H1 (cell line): ENCODE data around the gene ARHGEF3. TPM values are rescaled to one million over a fixed set of nuclear protein-coding genes. Genes with fewer than 3 reads are reported as not detected.

Experiments
- CTCF ChIA-PET: fragments of 300-600 bp; sonication (Branson Sonifier 250); formaldehyde crosslinking; loops from one replicate; lab custom pipeline; 2021; ENCODE audit not compliant: partially characterized antibody; lab: Charles Lee
- POLR2A ChIA-PET: fragments of 300-600 bp; sonication (Branson Sonifier 250); formaldehyde crosslinking; loops from one replicate; lab custom pipeline; 2021; ENCODE audit warnings: inconsistent platforms; ENCODE audit not compliant: partially characterized antibody; lab: Charles Lee
- DNase-seq, 2 experiments: peaks; one replicate each; pipeline versions ENCODE4 v3.0.0 to v3.0.0-alpha.2; 2010 to 2022; ENCODE audit warnings: low spot score in 2 of 2, low read depth in 1 of 2, mixed read lengths in 1 of 2
- FAIRE-seq: peaks from 2 replicates; lab custom pipeline; 2011; peaks lifted over from hg19 to GRCh38; lab: Jason Lieb, UNC
- H2AFZ ChIP-seq: 2 replicates; pipeline ENCODE4 v1.8.1; 2012; ENCODE audit warnings: low read length, inconsistent platforms
- H2AK5ac ChIP-seq: 2 replicates; pipeline ENCODE4 v1.6.1; 2013; ENCODE audit warnings: low read depth, low read length
- H2BK120ac ChIP-seq: replicated peaks from 2 replicates; pipeline ENCODE3; 2013; ENCODE audit warnings: low read depth, low read length, inconsistent platforms
- H2BK12ac ChIP-seq: 2 replicates; pipeline ENCODE4 v1.6.1; 2013; ENCODE audit warnings: low read depth, low read length
- H2BK15ac ChIP-seq: 2 replicates; pipeline ENCODE4 v1.6.1; 2013; ENCODE audit warnings: low read length
- H2BK20ac ChIP-seq: 2 replicates; pipeline ENCODE4 v1.6.1; 2013; ENCODE audit warnings: low read length
- H2BK5ac ChIP-seq: 2 replicates; pipeline ENCODE4 v1.6.1; 2013; ENCODE audit warnings: low read depth, low read length
- H3K14ac ChIP-seq: 2 replicates; pipeline ENCODE4 v1.6.1; 2013; ENCODE audit warnings: inconsistent platforms; ENCODE audit not compliant: insufficient read length
- H3K18ac ChIP-seq: 2 replicates; pipeline ENCODE4 v1.6.1; 2013; ENCODE audit warnings: low read length; ENCODE audit errors: extremely low read depth
- H3K23ac ChIP-seq: 2 replicates; pipeline ENCODE4 v1.6.1; 2013; ENCODE audit warnings: inconsistent platforms; ENCODE audit not compliant: insufficient read length
- H3K23me2 ChIP-seq: 2 replicates; pipeline ENCODE4 v1.6.1; 2013; ENCODE audit warnings: low read depth, low read length
- H3K27ac ChIP-seq: 2 replicates; pipeline ENCODE4 v1.6.1; 2011; ENCODE audit warnings: low read depth, low read length, inconsistent platforms
- H3K27me3 ChIP-seq, 4 experiments: replicated peaks in 1 of 4; 1 replicate in 1 of 4; 2 replicates in 3 of 4; pipeline versions ENCODE4 v1.6.1 to v1.8.1; 2011 to 2013; ENCODE audit warnings: low read length in 3 of 4, mild to moderate bottlenecking in 3 of 4, inconsistent platforms in 2 of 4, mixed read lengths in 2 of 4, moderate library complexity in 1 of 4; ENCODE audit not compliant: control insufficient read depth in 3 of 4, insufficient read depth in 3 of 4; ENCODE audit errors: extremely low read depth in 1 of 4
- H3K36me3 ChIP-seq, 4 experiments: 2 replicates each; pipeline versions ENCODE4 v1.6.1 to v1.8.1; 2011 to 2013; ENCODE audit warnings: mild to moderate bottlenecking in 4 of 4, low read length in 3 of 4, moderate library complexity in 2 of 4, control low read depth in 1 of 4, inconsistent platforms in 1 of 4; ENCODE audit not compliant: insufficient read depth in 4 of 4, control insufficient read depth in 2 of 4
- H3K4ac ChIP-seq: replicated peaks from 2 replicates; pipeline ENCODE3; 2013; ENCODE audit warnings: low read length, low read depth, mixed read lengths, inconsistent platforms; ENCODE audit not compliant: insufficient read length
- H3K4me1 ChIP-seq, 4 experiments: replicated peaks in 1 of 4; 1 replicate in 1 of 4; 2 replicates in 3 of 4; pipeline versions ENCODE4 v1.6.1 to v1.8.1; 2011 to 2013; ENCODE audit warnings: low read length in 3 of 4, inconsistent platforms in 2 of 4, mixed read lengths in 1 of 4; ENCODE audit not compliant: insufficient read depth in 4 of 4, control insufficient read depth in 3 of 4
- H3K4me2 ChIP-seq, 2 experiments: 2 replicates each; pipeline versions ENCODE4 v1.6.1 to v1.8.1; 2011 to 2013; ENCODE audit warnings: low read depth in 2 of 2, low read length in 2 of 2, control low read depth in 1 of 2, inconsistent platforms in 1 of 2, mild to moderate bottlenecking in 1 of 2; ENCODE audit not compliant: insufficient read depth in 1 of 2
- H3K4me3 ChIP-seq, 4 experiments: fragments of 200-600, 300-600 bp in 1 of 4; sonication (generic), shearing (Covaris generic), sonication (Bioruptor Twin) in 1 of 4; 2 replicates each; pipeline versions ENCODE4 v1.5.1 to v1.8.1; 2011 to 2016; ENCODE audit warnings: low read length in 4 of 4, low read depth in 3 of 4, control low read depth in 2 of 4, inconsistent platforms in 2 of 4, mild to moderate bottlenecking in 2 of 4, mixed read lengths in 1 of 4, moderate library complexity in 1 of 4; ENCODE audit not compliant: insufficient read depth in 2 of 4; ENCODE audit errors: extremely low read depth in 1 of 4
- H3K56ac ChIP-seq: replicated peaks from 2 replicates; pipeline ENCODE3; 2013; ENCODE audit warnings: low read depth, mild to moderate bottlenecking, mixed read lengths, low read length, inconsistent platforms; ENCODE audit not compliant: insufficient read length
- H3K79me1 ChIP-seq: 2 replicates; pipeline ENCODE4 v1.6.1; 2013; ENCODE audit warnings: low read depth, low read length, control low read depth
- H3K79me2 ChIP-seq, 2 experiments: 2 replicates each; pipeline versions ENCODE4 v1.6.1 to v1.8.1; 2012 to 2013; ENCODE audit warnings: low read length in 2 of 2, mild to moderate bottlenecking in 2 of 2, inconsistent platforms in 1 of 2; ENCODE audit not compliant: insufficient read depth in 2 of 2, control insufficient read depth in 1 of 2
- H3K9ac ChIP-seq, 4 experiments: replicated peaks in 1 of 4; 1 replicate in 1 of 4; 2 replicates in 3 of 4; pipeline versions ENCODE4 v1.6.1 to v1.8.1; 2011 to 2013; ENCODE audit warnings: low read depth in 3 of 4, low read length in 3 of 4, control low read depth in 2 of 4, mild to moderate bottlenecking in 2 of 4, moderate library complexity in 2 of 4, inconsistent platforms in 1 of 4; ENCODE audit errors: extremely low read depth in 1 of 4
- H3K9me3 ChIP-seq, 2 experiments: 2 replicates each; pipeline versions ENCODE4 v1.6.1 to v1.8.1; 2012 to 2013; ENCODE audit warnings: mild to moderate bottlenecking in 2 of 2, moderate library complexity in 2 of 2, control low read depth in 1 of 2, inconsistent platforms in 1 of 2, low read depth in 1 of 2, low read length in 1 of 2, mixed read lengths in 1 of 2; ENCODE audit not compliant: insufficient read depth in 2 of 2
- H4K20me1 ChIP-seq, 2 experiments: replicated peaks in 1 of 2; 2 replicates each; pipeline versions ENCODE3 to v1.8.1; 2011 to 2013; ENCODE audit warnings: inconsistent platforms in 2 of 2, low read length in 2 of 2, mild to moderate bottlenecking in 1 of 2; ENCODE audit not compliant: insufficient read depth in 2 of 2, control insufficient read depth in 1 of 2
- H4K5ac ChIP-seq: 2 replicates; pipeline ENCODE4 v1.6.1; 2013; ENCODE audit warnings: low read length, low read depth, mixed read lengths, inconsistent platforms; ENCODE audit not compliant: insufficient read length
- H4K8ac ChIP-seq: 2 replicates; pipeline ENCODE4 v1.8.0; 2013; ENCODE audit warnings: mild to moderate bottlenecking, moderate library complexity, low read length, inconsistent platforms; ENCODE audit not compliant: insufficient read depth; ENCODE audit errors: extremely low read depth
- H4K91ac ChIP-seq: replicated peaks from 2 replicates; pipeline ENCODE3; 2013; ENCODE audit warnings: low read length, mixed read lengths, inconsistent platforms; ENCODE audit not compliant: insufficient read length
- CHD1 ChIP-seq: IDR thresholded peaks from 2 replicates; pipeline ENCODE4 v1.6.1; 2012; ENCODE audit warnings: low read depth, low read length, improper control_type of control experiment
- GABPA ChIP-seq: IDR thresholded peaks from 2 replicates; pipeline ENCODE4 v1.6.1; 2011; ENCODE audit warnings: mild to moderate bottlenecking, low read length, moderate library complexity, borderline replicate concordance; ENCODE audit not compliant: insufficient read depth
- GTF2F1 ChIP-seq: IDR thresholded peaks from 2 replicates; pipeline ENCODE4 v1.6.1; 2012; ENCODE audit warnings: low read depth, low read length, improper control_type of control experiment, borderline replicate concordance
- JUND ChIP-seq: IDR thresholded peaks from 2 replicates; pipeline ENCODE4 v1.6.1; 2011; ENCODE audit warnings: mild to moderate bottlenecking, improper control_type of control experiment, low read length
- KDM5A ChIP-seq: fragments of 200-600 bp; IDR thresholded peaks from 2 replicates; pipeline ENCODE4 v1.7.1; 2012; ENCODE audit warnings: mild to moderate bottlenecking, low read length, inconsistent platforms, mixed read lengths
- PHF8 ChIP-seq: fragments of 200-600 bp; sonication (generic); conservative IDR thresholded peaks from 2 replicates; pipeline ENCODE4 v1.7.1; 2012; ENCODE audit warnings: low read depth, mild to moderate bottlenecking, inconsistent platforms, low read length, moderate library complexity
- POLR2A ChIP-seq, 2 experiments: IDR thresholded peaks; 1 replicate in 1 of 2; 2 replicates in 1 of 2; pipeline ENCODE4 v1.6.1; 2011; ENCODE audit warnings: low read depth in 2 of 2, low read length in 2 of 2, mild to moderate bottlenecking in 2 of 2; ENCODE audit errors: control extremely low read depth in 1 of 2
- POLR2AphosphoS5 ChIP-seq: IDR thresholded peaks from 2 replicates; pipeline ENCODE4 v1.6.1; 2011; ENCODE audit warnings: low read depth, low read length
- RAD21 ChIP-seq, 2 experiments: IDR thresholded peaks in 1 of 2; conservative IDR thresholded peaks in 1 of 2; 2 replicates each; pipeline ENCODE4 v1.6.1; 2011; ENCODE audit warnings: low read depth in 2 of 2, low read length in 2 of 2, improper control_type of control experiment in 1 of 2, inconsistent platforms in 1 of 2, mild to moderate bottlenecking in 1 of 2, moderate library complexity in 1 of 2
- RXRA ChIP-seq: IDR thresholded peaks from 2 replicates; pipeline ENCODE4 v1.6.1; 2011; ENCODE audit warnings: low read depth, mild to moderate bottlenecking, low read length, moderate library complexity; ENCODE audit not compliant: insufficient read depth
- TBP ChIP-seq: IDR thresholded peaks from 2 replicates; pipeline ENCODE4 v1.6.1; 2011; ENCODE audit warnings: low read depth, low read length, improper control_type of control experiment
- TEAD4 ChIP-seq: IDR thresholded peaks from 2 replicates; pipeline ENCODE4 v1.6.1; 2012; ENCODE audit warnings: low read depth, low read length, inconsistent platforms, mixed read lengths
- YY1 ChIP-seq: IDR thresholded peaks from 2 replicates; pipeline ENCODE4 v1.6.1; 2011; ENCODE audit warnings: low read depth, mild to moderate bottlenecking, low read length
- WGBS, 2 experiments: shearing (Covaris generic) in 1 of 2; methylation state at CpG; one replicate each; pipeline versions ENCODE4 v1.1.6 to v1.1.7; 2013 to 2015; ENCODE audit warnings: low lambda C conversion rate in 2 of 2, mixed read lengths in 2 of 2, inconsistent platforms in 1 of 2, low coverage in 1 of 2, missing lambda C conversion rate in 1 of 2; ENCODE audit not compliant: insufficient replicate concordance in 2 of 2, insufficient coverage in 1 of 2, insufficient read length in 1 of 2; ENCODE audit errors: extremely low coverage in 1 of 2, missing lambda C conversion rate in 1 of 2; 5-methylcytosine and 5-hydroxymethylcytosine counted together
- polyA plus RNA-seq, 7 experiments: library from polyadenylated mRNA; depleted of rRNA in 3 of 7; stranded (reverse) in 5 of 7; unstranded in 2 of 7; fragments of >200 nt in 5 of 7; fragments of 200-250 nt in 2 of 7; gene quantifications; 1 replicate in 5 of 7; 2 replicates in 1 of 7; 4 replicates in 1 of 7; pipeline versions ENCODE4 v1.2.1 to v1.2.3, GENCODE V29; 2011 to 2013; ENCODE audit warnings: missing spikeins in 2 of 7, mixed read lengths in 2 of 7
- total RNA-seq: library from RNA; stranded (reverse); fragmentation: NEBNext Ultra II Directional; extraction: Animal tissue kit (Norgen Biotek cat#: 25700); gene quantifications from 2 replicates; pipeline ENCODE4 v1.2.1, GENCODE V29; 2021

The ARHGEF3 gene
- total and polyA plus RNA-seq, 2 of the 8 experiments (the other 6 are each of a cell fraction or from before 2014, with no cell fraction given) = 2.8 to 6.0 TPM

DNA sequence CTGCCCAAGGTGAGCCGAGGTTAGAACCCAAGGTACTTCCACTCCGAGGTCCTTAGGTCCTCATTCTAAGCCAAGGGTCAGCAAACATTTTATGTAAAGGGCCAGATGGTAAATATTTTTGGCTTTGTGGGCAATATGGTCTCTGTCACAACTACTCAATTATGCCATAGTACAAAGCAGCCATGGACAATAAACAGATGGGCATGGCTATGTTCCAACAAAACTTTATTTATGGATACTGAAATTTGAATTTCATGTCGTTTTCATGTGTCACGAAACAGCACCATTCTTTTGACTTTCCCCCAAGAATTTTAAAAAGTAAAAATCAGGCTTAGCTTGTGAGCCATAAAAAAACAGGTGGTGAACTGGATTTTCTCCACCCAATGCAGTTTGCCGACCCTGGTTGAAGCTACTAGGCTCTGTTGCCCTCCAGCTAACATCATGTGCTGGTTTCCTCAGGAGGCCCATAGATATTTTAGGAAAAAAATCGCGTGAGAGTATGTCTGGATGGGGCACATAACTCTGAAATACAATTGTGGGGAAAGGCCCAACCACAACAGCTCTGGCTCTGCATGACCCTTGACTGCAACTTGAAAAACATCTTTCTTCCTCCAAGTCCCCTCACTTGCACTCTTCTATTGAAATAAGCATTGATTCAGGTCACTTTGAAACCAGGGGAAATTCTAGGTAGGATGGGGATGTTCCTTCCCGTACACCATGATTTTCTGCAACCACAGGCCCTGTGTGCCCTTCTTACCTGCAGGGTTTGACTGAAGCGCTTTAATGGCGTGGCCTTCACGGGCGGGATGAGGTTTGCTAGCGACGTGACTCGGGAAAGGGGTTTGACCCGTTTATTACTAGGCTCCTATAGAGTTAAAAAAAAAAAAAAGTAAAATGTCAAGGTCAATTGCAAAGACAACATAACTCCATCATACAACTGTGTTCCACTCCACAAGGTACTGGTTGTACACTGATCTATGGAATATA is 28.5 kb downstream of the ARHGEF3 start:
- Histone ChIP-seq H2BK12ac (no peak overlapping the region), H4K5ac (no peak overlapping the region), H3K4me3 (no peak overlapping the region), H4K8ac (no peak overlapping the region), H4K91ac (no peak overlapping the region), H3K27me3 (no peaks in the 10 kb centered on the region), H2BK120ac (no peak overlapping the region), H3K4me2 (no peak overlapping the region), H3K56ac (no peak overlapping the region), H3K23me2 (no peaks in the 10 kb centered on the region), H2BK15ac (no peak overlapping the region), H3K4ac (no peak overlapping the region), H3K23ac (no peak overlapping the region), H3K14ac (no peak overlapping the region), H3K4me1 (no peaks in the 10 kb centered on the region), H3K9me3 (no peaks in the 10 kb centered on the region), H4K20me1 (no peaks in the 10 kb centered on the region), H3K79me2 (no peaks in the 10 kb centered on the region), H3K79me1 (no peaks in the 10 kb centered on the region), H3K9ac (no peak overlapping the region), H2AFZ (no peak overlapping the region), H2AK5ac (no peak overlapping the region), H3K18ac (no peak overlapping the region), H3K36me3 (no peaks in the 10 kb centered on the region), H3K27ac (no peak overlapping the region), H2BK20ac (no peak overlapping the region), H2BK5ac (no peak overlapping the region)
- DNase-seq = no peak
- FAIRE-seq = no peak
- CTCF ChIA-PET = interaction anchor here (1.1 kb wide), 2 partner anchors 28 to 44 kb away, joined by 3 to 4 read pairs; partner anchors contain the start of gene ARHGEF3
- POLR2A ChIA-PET = no interaction called here
- 92% methylated on average over 16 of the region's 16 CpGs; no CpG with 5 or more reads in 1 of the 2 experiments for WGBS, 2 experiments
- TF ChIP-seq TEAD4 (no peak), GABPA (no peak), RAD21 (IDR thresholded peaks at IDR 0.05 in 1 of 2, conservative IDR thresholded peaks at IDR 0.05 in 1 of 2; ENCODE audit: low read depth in 2 of 2, low read length in 2 of 2) (no peak), KDM5A (no peak), CHD1 (no peak), YY1 (no peak), PHF8 (no peak), POLR2A (IDR thresholded peaks at IDR 0.05; ENCODE audit: control extremely low read depth in 1 of 2, low read depth in 2 of 2, low read length in 2 of 2) (no peak), RXRA (no peak), GTF2F1 (no peak), POLR2AphosphoS5 (no peak), JUND (no peak), TBP (no peak)
